PC-3 (cell line): ENCODE results near the gene TSPEAR.

Experiments used
- EZH2phosphoT487 ChIP-seq: fragments of 300-600 bp; sonication (generic); IDR thresholded peaks from 2 replicates; pipeline ENCODE4 v1.6.1; 2018; ENCODE audit warnings: mild to moderate bottlenecking, antibody characterized with exemption, low read length, borderline replicate concordance
- TF ChIP-seq, protein P1 (sequence below): fragments of 300-600 bp; sonication (generic); conservative IDR thresholded peaks from 2 replicates; pipeline ENCODE4 v1.5.1; 2017; ENCODE audit warnings: antibody characterized with exemption, low read depth, mild to moderate bottlenecking, low read length

- TF ChIP-seq, protein P1, sequence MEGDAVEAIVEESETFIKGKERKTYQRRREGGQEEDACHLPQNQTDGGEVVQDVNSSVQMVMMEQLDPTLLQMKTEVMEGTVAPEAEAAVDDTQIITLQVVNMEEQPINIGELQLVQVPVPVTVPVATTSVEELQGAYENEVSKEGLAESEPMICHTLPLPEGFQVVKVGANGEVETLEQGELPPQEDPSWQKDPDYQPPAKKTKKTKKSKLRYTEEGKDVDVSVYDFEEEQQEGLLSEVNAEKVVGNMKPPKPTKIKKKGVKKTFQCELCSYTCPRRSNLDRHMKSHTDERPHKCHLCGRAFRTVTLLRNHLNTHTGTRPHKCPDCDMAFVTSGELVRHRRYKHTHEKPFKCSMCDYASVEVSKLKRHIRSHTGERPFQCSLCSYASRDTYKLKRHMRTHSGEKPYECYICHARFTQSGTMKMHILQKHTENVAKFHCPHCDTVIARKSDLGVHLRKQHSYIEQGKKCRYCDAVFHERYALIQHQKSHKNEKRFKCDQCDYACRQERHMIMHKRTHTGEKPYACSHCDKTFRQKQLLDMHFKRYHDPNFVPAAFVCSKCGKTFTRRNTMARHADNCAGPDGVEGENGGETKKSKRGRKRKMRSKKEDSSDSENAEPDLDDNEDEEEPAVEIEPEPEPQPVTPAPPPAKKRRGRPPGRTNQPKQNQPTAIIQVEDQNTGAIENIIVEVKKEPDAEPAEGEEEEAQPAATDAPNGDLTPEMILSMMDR: no peak
- TF ChIP-seq EZH2phosphoT487: no peak
Measured at GRCh38 chr21:44736291-44737004, 25.1 kb upstream of the TSPEAR start.
